Activated CD4-positive, alpha-beta T cell treated with anti-CD3 and anti-CD28 coated beads, Interleukin-10, Interleukin-2, amounts not matched to agents 100 ng/mL and 50 ng/mL, durations not matched to agents 16 hours and 8 hours (primary cell): ENCODE measurements around the gene LNX2.

Source experiments
- DNase-seq: peaks from one replicate; pipeline ENCODE4 v3.0.0-alpha.2; 2020

The LNX2 gene

DNA sequence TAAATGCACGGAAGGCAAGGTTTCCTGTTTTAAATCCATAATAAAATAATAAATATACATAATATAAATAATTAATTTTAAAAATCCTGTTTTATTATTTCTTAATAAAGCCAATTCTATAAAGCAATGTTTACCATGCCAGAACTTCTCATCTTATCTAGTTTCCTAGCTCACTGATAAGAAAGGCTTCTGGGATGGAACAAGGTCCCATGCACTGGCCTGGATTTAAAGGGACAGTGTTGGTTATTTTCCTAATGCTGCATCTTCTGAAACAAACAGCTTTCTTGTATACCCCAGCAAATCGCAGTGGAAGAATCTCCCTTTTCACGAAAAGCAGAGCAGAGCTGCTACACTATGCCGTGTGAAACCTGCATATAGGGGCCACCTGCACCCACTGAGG lies 68.8 kb downstream of the LNX2 start:
- DNase-seq: no peak

DNA sequence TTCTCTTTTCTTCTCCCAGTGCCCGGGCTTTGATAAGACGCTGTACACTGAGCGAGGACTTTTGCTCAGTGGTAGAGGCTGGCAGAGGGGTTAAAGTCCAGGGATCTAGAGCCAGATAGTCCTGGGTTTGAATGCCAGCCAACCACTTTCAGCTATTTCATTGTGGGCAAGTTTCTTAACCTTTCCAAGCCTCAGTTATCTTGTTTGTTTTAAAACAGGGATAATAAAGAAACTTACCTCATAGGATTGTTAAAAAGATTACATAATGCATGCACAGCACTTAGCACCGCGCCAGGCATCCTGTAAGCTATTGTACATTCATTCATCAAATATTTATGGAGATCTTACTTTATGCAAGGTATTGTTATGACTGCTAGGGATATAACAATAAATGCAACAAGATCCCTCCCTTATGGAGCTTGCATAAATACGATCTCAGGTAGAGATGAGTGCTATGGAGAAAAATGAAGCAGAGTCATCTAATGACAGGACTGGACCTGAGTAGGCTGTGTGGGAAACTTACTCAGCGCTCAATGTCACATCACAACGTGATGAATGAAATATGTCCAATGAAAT lies 70.8 kb downstream of the LNX2 start:
- DNase-seq: no peak

DNA sequence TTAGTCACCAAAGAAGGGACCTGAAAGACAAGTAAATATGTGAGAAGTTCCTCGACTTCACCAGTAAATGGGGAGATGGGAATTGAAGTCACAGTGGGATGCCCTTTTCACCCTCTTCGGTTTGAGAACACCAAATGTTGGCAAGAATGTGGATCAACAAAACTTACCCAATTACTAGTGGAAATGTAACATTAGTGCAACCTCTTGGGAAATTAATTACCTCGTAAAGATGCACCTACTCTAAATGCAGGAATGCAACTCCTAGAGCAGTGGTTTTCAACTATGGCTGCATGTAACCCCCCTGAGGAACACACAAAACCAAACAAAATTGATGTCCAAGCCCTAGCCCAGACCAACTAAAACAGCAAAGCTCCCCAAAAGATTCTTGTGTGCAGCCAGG lies 78.1 kb downstream of the LNX2 start:
- no peak for DNase-seq

DNA sequence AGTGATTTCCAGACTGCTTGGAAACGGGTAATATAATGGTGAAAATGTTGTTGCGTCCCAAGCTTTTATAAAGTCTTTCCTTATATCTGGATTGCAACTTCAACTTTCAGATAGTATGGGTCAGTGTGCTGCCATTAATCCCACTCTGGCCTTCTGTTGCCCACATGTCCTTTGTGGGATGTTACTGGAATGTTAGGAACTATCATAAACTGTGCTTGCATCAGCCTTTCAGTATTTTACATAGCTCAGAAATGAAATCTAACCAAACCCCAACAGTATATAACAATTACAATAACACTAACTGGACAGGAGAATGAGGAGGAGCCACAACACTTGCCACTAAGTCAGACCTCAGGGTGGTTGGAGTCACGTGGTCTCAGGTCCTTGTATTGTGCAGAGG lies 78.9 kb downstream of the LNX2 start:
- no peak for DNase-seq

DNA sequence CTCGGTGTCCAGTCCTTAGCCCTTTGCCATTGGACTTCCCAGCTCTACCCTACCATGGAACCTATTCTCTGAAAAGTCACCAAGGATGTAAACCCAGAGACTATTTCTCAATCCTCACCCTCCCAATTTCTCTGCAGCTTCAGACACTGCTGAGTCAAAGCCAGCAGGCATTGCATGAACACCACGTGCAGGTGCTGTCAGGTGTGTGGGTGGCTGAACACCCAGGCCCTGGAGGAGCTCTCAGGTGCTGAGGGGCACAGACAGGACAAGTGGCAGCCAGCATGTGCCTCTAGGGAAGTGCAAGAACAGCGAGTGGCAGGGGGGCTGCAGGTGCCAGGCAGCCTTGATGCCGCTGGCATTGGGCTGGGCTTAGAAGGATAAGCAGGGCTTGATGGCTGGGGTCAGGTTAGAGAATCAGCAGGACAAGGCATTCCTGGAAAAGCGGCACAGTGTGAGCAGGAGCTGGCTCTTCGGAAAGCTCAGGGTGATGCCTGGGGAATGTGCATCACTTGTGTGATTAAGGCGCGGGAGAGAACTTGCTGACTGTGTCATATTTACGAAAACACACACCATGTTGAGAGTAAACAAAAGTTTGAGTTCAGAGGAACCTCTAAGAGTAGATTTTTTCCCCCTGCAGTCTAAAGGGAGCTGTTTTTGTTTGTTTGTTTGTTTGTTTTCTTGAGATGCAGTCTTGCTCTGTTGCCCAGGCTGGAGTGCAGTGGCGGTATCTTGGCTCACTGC lies 83.8 kb downstream of the LNX2 start:
- no peak for DNase-seq

DNA sequence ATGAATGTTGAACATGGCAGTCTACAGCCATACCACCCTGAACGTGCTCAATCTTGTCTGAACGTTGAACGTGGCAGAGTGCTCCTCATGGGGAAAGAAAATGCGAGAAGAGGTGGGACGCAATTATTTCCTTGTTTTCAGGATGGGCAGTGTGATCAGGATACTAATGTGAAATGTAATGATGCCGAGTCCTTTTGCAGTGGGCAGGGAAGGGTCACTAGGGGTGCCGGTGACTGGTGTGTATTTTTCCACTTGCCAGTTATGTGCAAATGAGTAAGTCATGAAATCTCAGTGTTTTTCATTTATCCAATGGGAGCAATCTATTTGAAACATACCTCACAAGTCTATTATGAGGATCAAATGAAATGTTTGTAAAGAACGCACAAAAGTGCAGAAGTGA lies 84.8 kb downstream of the LNX2 start:
- no peak for DNase-seq

DNA sequence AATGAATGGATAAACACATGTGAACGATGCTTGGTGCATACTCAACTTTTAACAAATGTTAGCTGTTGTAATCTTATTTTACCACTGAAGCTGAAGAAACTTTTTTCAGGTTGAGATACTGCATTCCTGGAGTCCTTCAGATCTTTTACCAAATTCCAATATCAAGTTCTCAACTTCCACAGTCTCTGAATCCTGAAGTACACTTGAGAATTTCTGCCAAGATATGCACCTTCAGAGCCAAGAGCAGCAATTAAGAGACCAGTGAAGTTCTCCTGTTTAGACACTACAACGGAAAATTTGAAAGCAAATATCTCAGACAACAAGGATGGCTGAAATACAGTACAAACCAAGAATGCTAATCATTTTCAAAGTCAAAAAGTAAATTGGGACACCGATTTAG lies 85.3 kb downstream of the LNX2 start:
- no peak for DNase-seq

DNA sequence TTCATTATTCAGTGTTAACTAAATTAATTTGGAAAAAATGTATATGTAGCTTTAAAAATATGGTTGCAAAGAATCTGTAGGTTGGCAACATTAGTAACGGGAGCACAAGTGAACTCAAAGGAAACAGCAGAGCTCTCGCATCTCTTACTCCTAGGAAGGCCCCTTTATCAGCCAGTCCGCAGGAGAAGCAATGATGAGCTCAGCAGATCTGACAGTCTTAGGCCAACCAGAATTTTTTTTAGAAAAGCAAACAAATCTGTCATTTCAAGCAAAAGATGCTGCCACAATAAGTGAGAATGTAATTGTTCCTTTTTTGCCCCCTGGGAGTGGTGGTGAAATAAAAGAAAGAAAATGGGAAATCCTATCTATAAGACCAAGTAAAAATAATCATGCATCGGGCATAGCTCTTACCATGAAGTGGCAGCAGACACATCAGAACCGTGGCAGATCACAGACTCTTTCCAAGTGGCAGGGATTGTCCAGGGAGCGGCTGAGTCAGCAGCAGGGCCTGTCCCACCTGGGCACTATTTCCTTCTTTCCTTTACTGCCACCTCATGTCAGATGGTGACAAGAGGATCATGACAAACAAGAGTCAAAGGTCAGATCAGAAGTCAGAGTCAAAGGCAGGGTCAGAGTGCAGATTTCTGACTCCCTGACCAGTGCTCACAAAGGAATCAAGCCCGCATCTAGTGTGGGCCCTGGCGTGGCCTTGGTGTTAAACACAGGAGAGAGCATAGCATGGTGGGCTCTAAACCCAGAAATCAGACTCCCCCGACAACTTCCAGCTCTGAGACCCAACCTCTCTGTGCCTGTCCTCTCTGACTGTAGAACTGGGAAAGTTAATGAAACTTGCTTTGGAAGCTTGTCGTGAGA lies 86.0 kb downstream of the LNX2 start:
- DNase-seq: no peak

DNA sequence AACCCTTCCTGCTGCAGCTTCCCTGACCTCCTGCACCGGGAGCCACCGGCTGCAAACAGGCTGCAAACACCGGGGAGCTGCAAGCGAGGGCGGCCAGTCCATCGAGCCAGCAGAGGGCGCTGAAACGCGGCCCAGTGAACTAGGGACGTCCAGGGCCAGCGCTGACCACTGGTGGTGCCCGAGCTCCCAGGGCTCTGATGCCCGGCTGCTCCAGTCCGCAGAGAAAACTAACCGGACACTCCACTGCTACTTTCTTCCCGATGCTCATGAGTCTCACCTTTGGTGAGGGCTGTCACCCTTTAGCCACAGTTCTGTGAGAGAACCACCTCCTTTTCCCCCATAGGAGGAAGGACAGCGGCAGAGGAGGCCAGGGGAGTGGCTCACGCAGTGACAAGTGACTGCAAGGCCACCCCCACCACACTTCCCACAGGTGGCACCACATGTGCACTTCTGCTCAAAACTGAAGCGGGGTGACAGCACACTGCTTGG lies 87.1 kb downstream of the LNX2 start:
- DNase-seq: peak; percentile 49

DNA sequence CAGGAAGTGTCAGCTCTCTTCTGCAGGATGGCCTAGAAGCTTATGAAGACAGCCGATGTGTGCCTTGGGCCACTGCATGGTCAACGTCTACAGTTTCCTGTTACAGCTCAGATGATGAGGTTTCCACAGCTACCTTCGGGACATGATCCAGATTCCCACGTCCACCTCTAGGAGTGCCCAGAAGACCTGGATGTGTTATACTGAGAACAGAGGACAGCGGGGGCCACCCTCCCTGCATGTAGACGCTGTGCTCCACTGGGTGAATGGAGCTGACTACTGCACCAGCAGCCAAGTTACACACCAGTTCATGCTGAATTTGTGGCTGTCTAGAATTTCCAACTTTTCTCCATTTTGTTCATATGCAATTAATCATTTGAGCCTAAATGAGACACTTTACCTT lies 91.4 kb downstream of the LNX2 start:
- DNase-seq: no peak

DNA sequence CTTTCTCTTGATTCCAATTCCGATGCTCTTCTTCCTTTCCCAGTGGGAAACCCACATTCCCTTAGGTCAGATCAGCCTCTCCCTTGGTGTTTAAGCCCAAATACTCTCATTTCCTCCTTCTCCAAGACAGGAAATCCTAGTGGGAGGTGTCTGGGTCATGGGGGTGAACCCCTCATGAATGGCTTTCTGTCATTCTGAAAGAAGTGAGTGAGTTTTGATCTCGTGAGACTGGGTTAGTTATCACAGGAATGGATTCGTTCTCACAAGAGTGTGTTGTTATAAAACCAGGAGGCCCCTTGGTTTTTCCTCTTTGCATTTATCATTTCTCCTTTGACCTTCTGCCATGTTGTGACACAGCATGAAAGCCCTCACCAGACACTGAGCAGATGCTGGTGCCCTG lies 93.8 kb downstream of the LNX2 start:
- DNase-seq: no peak

DNA sequence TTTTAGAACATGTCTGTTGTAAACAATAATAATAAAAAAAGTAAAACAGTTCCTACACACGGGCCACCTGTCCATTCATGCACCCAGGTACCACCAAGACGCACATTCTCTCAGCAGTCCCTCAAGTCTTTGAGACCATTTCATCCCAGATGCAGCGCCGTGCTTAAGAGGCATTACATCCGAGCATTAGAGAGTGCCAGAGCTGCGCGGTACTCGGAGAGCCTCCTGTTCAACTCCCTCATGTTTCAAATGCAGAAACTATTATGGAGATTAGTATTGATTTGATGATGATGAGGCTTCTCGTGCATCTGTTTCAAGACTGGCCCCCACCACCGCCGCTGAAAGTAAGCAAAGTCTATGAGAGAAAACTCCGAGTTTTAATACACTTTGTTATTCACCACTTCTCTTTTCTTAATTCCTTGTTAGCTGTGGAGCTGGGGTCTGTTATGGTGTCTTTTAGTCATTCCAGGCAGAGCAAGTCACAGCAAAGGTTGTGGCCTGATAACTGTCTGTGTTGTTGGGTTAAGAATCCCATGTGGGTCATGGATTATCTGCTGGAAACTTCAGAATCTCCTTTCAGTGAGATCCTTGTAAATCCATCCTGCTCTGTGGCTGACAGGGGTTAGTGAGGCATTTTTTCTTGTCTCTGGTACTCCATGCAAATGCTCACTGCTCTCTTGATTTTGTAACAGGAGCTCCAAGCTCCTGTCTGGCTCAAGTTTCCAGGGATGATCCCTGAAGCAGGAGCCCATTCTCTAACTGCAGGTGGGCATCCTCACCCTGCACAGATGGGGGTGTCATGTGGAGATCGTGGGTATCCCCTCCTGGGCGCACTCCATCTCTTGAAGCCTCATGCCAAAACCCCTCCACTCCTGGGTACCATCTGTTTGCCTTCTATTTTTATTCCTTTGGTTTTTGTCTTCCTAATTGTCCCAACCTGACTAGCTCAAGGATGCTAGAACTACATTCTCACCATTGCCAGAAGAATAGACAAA lies 95.1 kb downstream of the LNX2 start:
- no peak for DNase-seq

DNA sequence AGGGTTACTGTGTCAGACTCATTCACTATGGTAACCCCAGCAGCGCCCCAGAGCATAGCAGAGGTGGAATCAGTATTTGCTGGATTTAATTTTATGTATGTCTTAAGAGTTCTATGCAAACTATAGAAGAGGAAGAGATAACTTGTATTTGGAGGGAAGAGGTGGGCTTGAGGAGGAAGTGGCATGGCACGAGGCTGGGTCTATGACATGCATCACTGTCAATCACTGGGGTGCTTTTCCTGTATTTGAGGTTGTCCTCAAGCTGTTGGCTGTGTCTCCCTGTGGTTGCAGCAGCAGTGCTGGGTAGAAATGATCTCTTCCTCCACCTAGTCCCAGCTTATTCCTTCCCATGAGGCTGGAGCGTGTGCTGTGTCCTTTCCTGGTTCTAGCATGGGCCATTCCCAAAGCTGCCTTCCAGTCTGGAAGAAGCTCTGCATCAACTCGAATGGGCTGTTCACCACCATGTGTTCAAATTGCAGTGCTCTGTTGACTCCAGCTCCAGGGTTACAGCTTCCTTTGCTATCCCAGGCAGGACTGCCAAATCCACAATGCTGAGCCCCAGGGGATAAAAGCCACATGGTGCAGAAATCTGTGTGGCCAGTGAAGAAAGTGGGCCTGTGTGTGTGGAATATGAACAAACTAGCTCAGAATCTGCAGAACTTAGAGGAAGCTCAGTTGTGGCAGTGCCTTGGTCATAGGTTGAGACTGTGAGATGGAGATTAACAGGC lies 96.8 kb downstream of the LNX2 start:
- no peak for DNase-seq

DNA sequence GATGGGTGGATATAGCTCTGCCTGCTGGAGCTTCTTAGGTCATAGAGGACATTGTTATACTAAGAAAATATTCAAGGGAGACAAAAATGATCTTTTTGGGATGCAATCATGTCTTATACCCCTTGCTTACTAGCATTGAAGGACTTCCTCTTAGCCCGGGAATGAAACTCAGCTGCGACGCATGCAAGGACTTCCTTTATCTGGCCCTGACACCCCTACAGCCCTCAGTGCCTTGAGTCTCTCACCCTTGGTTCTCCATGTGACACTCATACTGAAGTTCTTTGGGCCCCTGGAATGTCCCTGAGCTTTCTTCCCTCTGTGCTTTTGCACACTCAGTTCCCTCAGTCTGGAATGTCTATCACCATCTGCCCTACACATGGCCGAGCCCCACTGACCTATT lies 97.5 kb downstream of the LNX2 start:
- no peak for DNase-seq

DNA sequence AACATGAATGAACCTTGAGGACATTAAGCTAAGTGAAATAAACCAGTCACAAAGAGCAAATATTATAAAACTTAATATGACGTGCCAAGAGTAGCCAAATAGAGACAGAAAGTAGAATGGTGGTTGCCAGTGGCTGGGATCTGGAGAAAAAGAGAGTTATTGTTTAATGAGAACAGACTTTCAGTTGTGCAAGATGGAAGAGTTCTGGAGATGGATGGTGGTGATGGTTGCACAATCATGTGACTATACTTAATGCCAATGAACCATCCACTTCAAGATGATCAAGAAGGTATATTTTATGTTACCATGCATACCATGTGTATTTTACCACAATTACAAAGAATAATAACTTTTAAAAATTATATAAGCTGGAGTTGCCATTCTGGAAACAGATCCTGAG lies 104.2 kb downstream of the LNX2 start:
- DNase-seq: no peak

DNA sequence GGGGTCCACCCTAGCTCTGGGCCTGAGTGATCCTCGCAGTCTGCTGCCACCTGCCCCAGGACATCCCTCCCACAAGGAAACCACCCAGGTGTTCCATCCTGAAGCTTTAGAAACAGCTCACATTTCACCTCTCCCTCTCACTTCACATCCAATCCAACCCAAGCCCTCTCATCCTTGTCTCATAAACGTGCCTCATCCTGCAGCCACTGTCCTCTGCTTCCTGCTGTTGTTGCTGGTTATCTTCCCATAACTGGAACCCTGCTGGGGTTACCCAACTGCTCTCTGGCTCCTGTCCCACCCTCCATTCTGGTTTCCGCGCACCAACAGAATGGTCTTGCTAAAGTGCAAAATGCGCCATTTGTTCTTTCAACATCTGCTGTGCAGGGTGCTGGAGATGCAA lies 110.2 kb downstream of the LNX2 start:
- DNase-seq: no peak

DNA sequence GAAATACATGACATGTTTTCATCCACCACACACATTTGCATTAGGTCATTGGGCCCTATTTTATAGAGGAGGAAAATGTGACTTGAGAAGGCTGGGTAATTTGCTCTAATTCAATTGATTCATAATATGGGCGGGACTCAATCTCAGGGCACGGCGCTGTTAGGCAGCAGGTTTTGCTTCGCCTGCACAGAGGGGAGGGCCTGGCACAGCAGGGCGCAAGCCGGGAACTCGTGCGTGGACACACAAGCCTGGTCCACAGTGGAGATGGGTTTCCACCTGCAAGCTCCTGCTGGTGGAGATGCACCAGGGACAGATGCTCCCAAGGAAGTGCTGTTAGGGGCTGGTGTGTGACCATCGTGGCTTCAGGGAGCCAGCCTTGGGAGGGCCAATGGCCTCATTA lies 111.5 kb downstream of the LNX2 start:
- DNase-seq: no peak

DNA sequence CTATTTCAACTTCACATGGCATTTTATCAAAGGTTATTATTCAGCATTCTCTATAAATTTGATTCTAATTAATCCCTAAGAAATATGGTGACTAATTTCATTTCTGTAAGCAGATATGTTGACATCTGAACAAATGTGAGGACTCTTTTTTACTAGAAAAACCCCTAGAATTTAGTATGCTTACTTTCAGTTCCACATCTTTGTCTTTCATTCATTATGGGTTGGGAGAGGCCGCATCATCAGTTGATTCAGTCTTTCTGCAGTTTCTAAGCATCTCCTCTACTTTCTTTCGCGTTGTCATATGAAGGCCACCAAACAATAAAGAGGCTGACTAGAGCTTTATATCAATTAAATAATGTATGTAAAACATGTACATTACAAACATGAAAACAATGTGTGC lies 114.5 kb downstream of the LNX2 start:
- DNase-seq: no peak

DNA sequence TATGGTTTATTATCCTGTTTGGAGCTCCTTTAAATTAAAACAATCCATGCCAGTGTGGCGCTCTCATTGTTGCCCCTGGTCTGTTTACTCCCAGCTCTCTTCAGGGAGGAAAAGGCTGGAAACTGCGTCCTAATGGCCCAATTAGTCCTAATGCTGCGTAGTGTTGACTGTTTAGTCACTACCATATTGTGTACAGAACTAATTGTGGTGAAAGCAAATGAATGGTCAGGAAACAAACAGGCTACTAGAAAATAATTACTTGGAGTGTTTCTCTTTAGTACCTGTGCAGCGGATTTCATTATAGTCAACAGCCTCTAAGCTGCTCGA lies 115.5 kb downstream of the LNX2 start:
- no peak for DNase-seq

DNA sequence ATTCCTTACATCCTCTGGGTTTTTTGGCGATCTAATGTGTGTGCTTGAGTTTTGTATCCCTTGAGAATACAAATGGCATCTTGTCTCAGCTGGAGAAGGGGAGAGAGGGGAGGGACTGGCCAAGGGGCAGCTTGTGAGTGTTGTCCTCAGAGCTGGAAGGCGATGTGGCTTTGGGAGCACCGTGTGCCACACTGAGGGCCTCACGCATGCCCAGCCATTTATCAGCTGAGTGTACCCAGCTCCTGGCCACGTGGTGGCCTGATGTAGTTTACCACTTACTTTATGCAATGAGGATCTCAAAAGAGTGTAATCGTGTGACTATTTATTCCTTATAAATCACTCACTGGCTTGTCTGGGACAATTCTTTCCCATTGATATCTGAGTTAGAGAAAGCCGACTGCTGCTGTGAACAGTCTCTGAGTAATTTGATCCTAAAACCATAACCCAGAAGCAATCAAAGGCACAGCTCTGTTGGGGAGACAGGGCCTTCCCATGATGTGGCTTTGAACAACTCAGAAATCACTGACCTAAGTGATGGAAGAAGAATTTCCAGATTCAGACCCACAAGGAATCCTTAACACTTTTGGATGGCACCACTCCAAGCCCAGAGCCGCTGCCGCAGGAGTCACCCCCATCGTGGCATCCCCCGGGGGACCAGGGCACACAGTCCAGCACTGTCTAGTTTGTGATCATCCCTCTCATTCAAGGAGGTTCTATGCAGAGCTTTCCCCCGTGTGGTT lies 116.0 kb downstream of the LNX2 start:
- no peak for DNase-seq

DNA sequence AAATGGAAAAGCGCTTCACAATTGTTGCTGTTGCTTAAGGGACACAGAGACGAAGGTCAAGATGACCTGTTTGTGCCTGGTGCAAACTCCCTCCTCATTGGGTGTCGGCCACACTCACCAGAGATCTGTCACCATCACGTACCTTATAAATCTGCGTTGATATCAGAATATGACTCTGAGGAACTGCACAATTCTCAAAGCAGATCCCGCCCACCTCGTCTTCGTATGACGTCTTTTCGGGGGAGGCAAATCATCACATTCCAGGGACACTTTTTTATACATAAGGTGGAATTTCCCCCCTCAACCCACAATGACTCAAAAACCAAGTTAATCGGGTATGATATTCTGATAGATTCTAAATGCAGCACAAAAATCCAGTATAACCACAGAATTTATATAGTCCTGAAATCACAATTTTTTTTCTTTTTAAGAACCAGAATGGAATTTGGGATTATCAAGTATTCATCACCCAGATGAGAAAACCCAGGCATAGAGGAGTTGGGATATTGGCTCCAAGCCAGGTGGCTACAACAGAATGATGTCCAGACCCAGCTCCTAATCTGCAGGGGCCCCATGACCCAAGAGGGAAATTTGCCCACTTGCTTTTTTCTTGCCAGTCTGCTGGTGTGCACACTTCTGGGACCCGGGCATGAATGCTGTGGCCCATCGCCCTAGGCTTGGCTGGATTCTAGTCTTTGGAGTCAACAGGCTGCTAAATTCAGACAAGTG lies 119.4 kb downstream of the LNX2 start:
- DNase-seq: no peak
